Fibroblast of peridontal ligament (primary cell): Measurements from ENCODE around the gene ADGRL3.

ENCODE experiments used
- DNase-seq: peaks from one replicate; pipeline ENCODE4 v3.0.0-alpha.2; 2010; ENCODE audit errors: extremely low read depth

ADGRL3 gene

GRCh38 chr4:61992351-61992750 is 792.2 kb downstream of the ADGRL3 start:
- DNase-seq: no peak

GRCh38 chr4:61994036-61994435 is 793.9 kb downstream of the ADGRL3 start:
- DNase-seq: no peak

GRCh38 chr4:61995717-61996340 is 795.7 kb downstream of the ADGRL3 start:
- DNase-seq: no peak

GRCh38 chr4:61996943-61997342 is 796.8 kb downstream of the ADGRL3 start:
- no peak for DNase-seq

- DNase-seq: no peak
Observed at GRCh38 chr4:61997831-61998230, 797.7 kb downstream of the ADGRL3 start.

GRCh38 chr4:62003695-62004094 is 803.6 kb downstream of the ADGRL3 start:
- DNase-seq: no peak

- DNase-seq: no peak
Observed at GRCh38 chr4:62004881-62005280, 804.8 kb downstream of the ADGRL3 start.

GRCh38 chr4:62006108-62006507 is 806.0 kb downstream of the ADGRL3 start:
- no peak for DNase-seq

- DNase-seq: no peak
Observed at GRCh38 chr4:62015043-62015739, 815.1 kb downstream of the ADGRL3 start.

GRCh38 chr4:62018537-62018936 is 818.4 kb downstream of the ADGRL3 start:
- no peak for DNase-seq

- no peak for DNase-seq
Observed at GRCh38 chr4:62023633-62024032, 823.5 kb downstream of the ADGRL3 start.

GRCh38 chr4:62028745-62029144 is 828.6 kb downstream of the ADGRL3 start:
- no peak for DNase-seq

- DNase-seq: no peak
Observed at GRCh38 chr4:62030958-62031357, 830.8 kb downstream of the ADGRL3 start.

- DNase-seq: no peak
Observed at GRCh38 chr4:62037571-62037970, 837.4 kb downstream of the ADGRL3 start.

GRCh38 chr4:62051332-62051731 is 851.2 kb downstream of the ADGRL3 start:
- no peak for DNase-seq

GRCh38 chr4:62053974-62054373 is 853.8 kb downstream of the ADGRL3 start:
- no peak for DNase-seq

GRCh38 chr4:62057031-62057430 is 856.9 kb downstream of the ADGRL3 start:
- DNase-seq: no peak

GRCh38 chr4:62058571-62058970 is 858.4 kb downstream of the ADGRL3 start:
- no peak for DNase-seq

- DNase-seq: no peak
Observed at GRCh38 chr4:62070291-62070852, 870.2 kb downstream of the ADGRL3 start.

GRCh38 chr4:62075089-62075488 is 875.0 kb downstream of the ADGRL3 start:
- DNase-seq: no peak

GRCh38 chr4:62075521-62075920 is 875.4 kb downstream of the ADGRL3 start:
- DNase-seq: no peak

- no peak for DNase-seq
Observed at GRCh38 chr4:62077406-62077805, 877.3 kb downstream of the ADGRL3 start.

- no peak for DNase-seq
Observed at GRCh38 chr4:62080431-62080830, 880.3 kb downstream of the ADGRL3 start.
